ENCODE measurements around the gene SRGAP3.
"Not testable (repeated sequence)": the region's sequence is repeated elsewhere in the genome, so short reads cannot be mapped to it uniquely, and the experiment has no call there.

SRGAP3 gene

DNA sequence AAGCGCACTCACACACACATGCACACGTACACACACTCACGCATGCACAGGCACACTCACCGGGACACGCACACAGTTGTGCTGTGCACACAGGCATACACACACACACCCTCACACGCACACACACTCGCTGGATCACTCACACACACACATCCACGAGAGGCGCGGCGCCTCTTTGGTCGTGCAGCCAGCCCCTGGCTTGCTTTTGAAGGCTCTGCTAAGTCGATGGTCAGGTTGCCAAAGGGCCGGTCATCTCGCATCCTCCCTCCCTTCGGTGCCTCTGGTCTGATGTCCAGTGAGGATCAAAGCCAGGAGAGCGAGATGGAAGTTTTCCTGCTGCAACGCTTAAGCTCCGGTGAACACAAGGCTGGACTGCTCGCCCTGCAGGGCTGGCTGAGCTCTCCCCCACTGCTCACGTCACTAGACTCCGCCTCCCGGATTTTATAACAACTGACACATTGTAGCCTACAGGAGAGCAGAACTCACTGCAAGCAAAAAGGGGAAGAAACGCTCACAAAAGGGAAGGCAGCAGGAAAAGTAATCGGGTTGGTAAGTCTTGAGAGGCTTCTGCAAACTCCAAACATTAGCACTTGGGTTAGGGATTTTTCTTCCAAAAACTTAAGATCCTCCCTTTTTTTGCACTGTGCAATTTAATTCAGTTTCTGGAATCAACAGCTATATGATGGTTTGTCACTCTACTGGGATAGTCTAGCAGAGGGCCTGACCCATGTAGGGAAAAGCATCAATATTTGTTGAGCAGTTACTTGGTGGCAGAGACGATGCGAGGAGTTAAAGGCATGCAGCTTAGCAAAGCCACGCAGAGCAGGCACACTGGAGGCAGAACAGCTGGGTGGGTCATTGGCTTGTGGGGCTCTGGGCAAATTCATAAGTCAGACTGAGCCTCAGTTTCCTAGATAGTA is at the start of gene SRGAP3:
Gene SRGAP3 (minus strand): TSS at position 374 of the 920 bp plus-strand sequence. CDS start 695 bp downstream, outside the sequence.
- DNase-seq (ENCODE audit: low read depth in 2 of 3, low spot score in 1 of 3) = peak; percentile 64 to 70 (median 68)

DNA sequence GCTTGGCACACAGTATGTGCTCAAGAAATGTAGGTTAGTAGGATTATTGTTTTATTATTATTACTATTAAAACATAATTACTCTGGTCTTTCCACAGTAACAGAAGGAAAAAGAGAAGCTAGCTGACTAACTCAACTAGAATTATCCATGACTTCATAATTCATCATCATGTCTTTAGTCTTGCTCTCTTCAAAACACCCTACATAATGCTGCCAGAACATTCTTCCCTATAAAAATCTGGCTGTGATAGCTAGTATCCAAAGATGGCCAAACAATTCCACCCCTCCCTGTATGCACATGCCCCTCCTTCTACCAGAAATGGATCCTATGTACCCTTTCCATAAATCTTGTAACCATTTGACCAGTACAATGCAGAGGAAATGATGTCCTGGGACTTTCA is 48.8 kb upstream of the SRGAP3 start:
- no peak for DNase-seq (ENCODE audit: low read depth in 2 of 3, low spot score in 1 of 3)

DNA sequence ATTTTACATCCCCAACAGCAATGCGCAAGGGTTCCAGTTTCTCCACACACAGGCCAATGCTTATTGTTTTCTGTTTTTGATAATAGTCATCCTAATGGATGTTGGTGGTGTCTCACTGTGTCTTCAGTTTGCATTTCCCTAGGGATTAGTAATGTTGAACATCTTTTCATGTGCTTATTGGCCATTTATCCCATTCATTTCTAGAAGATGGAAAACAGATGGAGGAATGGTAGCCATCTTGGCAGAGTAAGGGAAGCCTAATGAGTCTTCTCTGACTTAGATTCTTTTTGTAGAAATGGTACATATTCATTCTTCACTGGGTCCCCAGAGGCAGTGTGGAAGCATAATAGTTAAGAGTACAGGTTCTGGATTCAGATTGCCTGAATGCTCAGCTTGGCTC is 46.8 kb upstream of the SRGAP3 start:
- no peak for DNase-seq (ENCODE audit: low read depth in 2 of 3, low spot score in 1 of 3)

DNA sequence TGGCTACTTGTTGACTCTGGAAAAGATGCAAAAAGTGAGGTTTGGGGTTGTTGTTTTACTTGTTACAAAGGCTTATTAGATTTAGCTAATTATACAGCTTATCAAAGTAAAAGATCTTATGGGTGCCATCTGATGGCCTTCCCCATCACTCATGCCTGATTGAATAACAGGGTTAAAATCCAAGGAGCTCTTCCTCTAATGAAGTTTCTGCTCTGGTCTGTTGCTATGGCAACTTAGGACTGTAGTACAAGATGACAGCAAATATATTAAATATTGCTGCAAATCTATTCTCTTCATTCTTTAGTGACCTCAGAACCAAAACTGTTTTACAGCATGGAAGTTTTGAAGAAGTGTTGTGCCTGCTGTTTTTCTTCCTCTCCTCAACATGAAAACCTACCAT is 45.6 kb upstream of the SRGAP3 start:
- no peak for DNase-seq (ENCODE audit: low read depth in 2 of 3, low spot score in 1 of 3)

DNA sequence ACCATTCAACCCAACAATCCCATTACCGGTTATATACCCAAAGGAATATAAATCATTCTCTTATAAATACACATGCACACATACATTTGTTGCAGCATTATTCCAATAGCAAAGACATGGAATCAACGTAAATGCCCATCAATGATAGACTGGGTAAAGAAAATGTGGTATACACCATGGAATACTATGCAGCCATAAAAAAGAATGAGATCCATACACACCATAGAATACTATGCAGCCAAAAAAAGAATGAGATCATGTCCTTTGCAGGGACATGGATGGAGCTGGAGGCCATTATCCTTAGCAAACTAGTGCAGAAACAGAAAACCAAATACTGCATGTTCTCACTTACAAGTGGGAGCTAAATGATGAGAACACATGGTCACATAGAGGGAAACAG is 44.5 kb upstream of the SRGAP3 start:
- not testable (repeated sequence) for DNase-seq (ENCODE audit: low read depth in 2 of 3, low spot score in 1 of 3)

DNA sequence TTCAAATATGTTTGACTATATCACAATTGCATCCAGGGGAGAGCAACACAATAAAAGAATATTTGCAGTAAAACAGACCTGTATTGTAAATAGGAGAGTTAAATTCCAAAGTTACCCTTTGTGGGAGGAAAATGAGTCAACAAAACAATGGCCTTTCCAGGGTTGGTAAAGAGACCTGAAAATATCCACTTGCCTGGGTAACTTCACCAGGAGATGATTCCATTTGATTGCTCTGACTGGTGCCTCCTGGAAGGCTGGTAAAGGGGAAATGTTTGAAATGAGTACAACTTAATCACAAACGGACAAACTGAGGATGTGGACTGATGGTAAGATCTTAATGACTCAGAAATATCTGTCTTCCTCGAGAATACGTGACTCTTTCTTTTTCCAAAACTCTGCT is 43.6 kb upstream of the SRGAP3 start:
- no peak for DNase-seq (ENCODE audit: low read depth in 2 of 3, low spot score in 1 of 3)

DNA sequence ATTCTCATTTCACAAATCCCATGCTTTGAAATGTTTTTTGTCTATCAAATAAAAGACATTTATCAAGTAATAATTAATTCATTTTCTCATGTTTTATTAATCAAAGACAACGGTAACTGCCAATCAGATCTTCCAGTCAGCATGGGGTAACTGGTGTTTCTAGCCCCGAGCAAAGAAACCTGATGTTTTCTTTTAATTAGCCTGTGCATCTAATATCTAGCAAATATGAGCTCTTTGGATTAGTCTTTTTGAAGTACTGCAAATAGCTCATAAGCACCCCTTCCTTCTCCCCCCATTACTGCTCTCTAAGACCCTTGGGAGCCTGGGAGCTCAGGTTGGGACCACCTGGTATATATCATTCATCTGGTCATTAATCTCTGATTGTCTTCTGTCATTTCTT is 43.1 kb upstream of the SRGAP3 start:
- DNase-seq (ENCODE audit: low read depth in 2 of 3, low spot score in 1 of 3) = no peak

DNA sequence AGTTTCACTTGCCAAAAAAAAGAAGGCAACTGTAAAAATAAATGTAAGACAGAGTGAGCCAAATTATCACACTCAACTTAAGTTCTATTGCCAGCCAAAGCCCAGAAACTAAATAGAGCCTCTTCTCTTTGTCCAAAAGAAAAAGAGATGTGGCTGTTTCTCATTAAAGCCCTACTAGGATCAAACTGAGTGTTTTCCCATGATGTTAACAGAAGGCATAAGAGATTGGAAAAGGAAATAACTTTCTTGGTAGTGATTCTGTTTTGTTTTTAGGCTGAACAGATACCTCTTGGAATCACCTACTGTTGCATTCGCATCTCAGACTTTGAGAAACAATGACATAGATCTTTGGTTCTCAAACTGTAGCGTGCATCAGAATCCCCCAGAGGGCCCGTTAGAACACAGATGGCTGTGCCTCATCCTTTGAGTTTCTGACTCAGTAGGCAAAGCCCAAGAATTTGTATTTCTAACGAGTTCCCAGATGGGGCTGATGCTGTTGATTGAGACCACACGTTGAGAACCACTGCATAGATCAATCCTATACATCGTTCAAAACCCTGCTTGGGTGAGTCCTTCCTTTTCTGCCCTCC is 42.5 kb upstream of the SRGAP3 start:
- no peak for DNase-seq (ENCODE audit: low read depth in 2 of 3, low spot score in 1 of 3)

DNA sequence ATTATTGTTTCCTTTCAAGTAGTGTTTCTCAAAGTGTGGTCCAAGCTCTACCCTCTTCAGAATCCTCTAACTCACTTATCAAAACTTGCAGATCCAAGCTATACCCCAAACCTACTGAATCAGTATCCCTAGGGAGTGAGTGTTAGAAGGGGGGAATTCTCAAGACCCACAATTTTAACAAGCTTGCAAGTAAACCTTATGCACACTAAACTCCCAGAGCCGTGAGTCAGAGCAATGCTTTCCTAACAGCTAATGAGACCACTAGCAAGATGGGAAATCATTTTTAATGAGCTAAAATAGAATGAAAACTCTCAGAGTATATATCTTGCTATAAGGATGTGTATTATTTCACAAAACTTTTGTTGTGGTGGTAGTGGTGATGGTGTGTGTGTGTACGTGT is 41.1 kb upstream of the SRGAP3 start:
- no peak for DNase-seq (ENCODE audit: low read depth in 2 of 3, low spot score in 1 of 3)

DNA sequence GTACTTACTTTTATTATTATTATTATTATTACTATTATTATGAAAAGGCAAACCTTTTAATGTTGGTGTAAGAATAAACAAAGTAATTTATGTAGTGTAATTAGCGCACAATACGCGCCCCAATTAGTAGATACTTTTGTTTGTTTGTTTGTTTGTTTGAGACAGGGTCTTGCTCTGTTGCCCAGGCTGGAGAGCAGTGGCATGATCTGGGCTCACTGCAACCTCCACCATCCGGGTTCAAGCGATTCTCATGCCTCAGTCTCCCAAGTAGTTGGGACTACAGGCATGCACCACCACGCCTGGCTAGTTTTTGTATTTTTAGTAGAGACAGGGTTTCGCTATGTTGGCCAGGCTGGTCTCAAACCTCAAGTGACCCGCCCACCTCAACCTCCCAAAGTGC is 32.1 kb upstream of the SRGAP3 start:
- not testable (repeated sequence) for DNase-seq (ENCODE audit: low read depth in 2 of 3, low spot score in 1 of 3)

DNA sequence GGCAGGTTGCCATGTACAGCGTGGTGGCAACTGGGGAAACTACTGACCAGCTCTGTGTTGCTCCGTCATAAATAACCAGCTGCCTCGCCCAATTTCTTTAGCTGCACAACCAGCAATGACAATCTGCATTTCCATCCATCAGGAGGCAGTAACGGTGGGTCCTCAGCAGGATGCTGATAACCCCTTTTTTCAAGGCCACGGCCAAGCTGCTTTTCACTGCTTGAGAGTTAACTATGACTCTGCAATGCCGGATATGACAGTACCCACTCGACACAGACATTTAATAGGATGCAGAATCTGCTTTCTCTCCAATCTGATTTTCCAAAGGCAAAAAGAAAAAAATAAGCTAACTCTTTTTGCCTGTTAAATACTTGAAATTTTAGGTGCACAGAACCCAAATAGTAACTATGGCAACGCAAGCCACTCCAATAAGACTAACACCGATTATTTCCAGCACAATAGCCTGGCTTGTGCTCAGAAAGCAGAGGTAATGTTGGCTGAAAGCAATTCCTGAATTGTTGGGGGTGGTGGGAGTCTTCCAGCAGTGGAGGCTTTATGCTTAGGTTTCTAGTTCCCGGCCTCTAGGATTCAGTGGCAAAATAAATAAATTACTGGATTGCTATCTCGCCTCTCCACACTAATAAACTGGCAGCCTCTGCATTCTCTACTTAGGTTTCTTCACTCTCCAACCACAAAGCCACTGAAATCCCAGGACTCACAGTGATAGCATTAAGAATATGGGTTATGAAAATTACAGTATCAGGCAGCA is 31.2 kb upstream of the SRGAP3 start:
- DNase-seq (ENCODE audit: low read depth in 2 of 3, low spot score in 1 of 3) = no peak

DNA sequence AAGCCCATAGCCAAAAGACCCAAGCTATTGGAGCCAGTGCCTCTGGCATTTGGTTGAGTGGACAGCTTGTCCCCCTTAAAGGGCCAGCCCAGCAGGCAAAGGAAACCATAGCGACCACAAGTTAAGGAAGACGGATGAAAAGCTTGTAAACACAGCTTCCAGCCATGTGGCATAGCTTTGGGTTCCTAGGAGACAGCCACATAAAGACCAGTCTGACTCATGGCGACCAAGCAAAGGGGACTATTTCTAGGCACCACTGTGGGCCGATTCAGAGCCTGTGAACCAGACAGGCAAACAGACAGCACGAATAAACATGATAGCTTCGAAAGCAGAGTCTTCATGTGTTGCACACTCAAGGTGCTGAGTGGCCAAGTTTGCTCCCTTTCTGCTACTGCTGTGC is 30.5 kb upstream of the SRGAP3 start:
- DNase-seq (ENCODE audit: low read depth in 2 of 3, low spot score in 1 of 3) = no peak

DNA sequence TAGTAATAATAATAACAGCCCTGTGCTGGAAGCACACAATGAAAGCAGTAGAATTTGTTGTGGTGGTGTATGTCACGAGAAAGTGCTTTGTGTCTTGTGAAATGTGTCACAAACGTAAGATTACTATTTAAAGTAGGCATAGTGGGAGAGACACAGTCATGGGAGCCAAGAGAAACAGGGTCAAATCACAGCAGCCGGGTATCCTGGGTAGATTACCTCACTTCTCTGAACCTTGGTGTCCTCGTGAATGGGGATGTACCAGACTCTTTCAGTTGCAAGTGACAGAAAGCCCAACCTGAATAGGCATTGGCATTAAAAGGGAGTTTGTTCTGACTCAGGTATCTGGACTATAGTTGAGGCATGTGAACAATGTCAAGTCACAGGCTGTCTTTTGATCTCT is 29.1 kb upstream of the SRGAP3 start:
- no peak for DNase-seq (ENCODE audit: low read depth in 2 of 3, low spot score in 1 of 3)

DNA sequence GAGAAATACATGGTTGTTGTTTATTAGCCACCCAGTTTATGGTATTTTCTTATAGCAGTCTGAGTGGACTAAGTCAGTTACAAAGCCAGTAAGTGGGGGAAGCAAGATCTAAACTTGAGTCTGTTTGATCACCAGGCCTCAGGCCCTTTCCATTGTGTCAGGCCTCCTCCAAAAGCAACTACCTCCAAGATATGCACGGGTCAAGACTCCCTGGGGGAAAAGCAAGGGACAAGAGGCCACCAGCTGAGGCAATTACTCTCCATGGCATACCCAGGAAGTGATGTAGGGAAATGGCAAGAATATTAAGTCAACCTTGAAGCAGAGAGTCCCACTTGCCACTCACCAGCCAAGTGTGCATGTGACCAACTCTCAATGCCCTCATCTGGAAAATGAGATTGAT is 28.6 kb upstream of the SRGAP3 start:
- no peak for DNase-seq (ENCODE audit: low read depth in 2 of 3, low spot score in 1 of 3)

DNA sequence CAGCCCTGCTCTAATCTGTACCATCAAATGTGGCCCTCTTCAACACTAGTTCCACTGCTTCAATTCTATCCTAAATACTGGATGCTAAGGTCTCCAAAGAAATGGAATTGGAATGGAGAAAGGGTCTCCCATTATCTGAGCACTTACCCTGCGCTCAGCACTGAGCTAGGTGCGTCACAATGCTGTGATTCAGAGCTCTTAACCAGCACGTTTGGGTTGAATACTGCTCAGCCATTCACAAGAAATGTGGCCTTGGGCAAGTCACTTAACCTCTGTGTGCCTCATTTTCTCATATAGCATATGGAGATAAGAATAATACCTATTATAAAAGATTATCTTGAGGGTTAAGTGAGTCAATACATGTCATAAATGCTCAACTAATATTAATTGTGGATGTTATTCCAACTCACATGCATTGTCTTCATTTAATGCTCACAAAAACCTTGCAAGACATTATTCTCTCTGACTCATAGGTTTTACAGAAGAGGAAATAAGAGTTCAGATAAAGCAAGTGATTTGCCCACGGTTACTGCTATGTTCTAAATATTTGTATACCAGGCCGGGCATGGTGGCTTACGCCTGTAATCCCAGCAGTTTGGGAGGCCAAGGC is 27.4 kb upstream of the SRGAP3 start:
- DNase-seq (ENCODE audit: low read depth in 2 of 3, low spot score in 1 of 3) = no peak

DNA sequence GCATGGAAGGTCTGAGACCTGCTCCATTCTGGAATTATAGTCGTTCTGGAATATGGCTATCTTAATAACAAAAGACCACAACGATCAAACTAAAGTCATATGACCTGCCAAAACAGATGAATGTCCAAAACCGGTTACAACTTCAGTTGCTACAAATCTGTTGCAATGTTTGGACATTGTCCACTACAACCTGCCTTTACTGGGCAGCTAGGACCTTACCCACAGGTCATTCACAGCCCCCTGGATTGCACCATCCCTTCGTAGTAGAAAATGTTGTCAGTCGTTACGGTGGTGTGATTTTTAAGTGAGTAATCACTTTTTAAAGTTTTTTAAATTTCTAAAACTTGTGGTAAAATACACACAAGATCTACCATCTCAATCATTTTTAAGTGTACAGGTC is 22.5 kb upstream of the SRGAP3 start:
- no peak for DNase-seq (ENCODE audit: low read depth in 2 of 3, low spot score in 1 of 3)

DNA sequence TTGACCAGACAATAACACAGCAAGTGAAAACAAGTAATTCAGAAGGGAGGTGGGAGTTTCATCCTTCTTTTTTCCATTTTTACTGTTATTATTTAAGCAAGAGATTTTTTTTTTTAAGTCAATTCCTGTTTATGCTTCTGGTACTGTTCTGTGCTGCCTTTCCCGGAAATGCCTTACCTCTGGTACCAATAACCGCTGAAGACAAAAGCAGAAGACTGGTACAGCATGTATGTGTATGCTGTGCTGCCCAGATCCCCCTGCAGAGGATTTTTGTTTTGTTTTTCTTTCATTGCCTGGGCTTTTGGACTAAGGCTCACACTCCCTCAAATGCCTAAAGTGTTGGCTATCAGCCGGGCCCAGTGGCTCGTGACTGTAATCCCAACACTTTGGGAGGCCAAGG is 21.3 kb upstream of the SRGAP3 start:
- no peak for DNase-seq (ENCODE audit: low read depth in 2 of 3, low spot score in 1 of 3)

DNA sequence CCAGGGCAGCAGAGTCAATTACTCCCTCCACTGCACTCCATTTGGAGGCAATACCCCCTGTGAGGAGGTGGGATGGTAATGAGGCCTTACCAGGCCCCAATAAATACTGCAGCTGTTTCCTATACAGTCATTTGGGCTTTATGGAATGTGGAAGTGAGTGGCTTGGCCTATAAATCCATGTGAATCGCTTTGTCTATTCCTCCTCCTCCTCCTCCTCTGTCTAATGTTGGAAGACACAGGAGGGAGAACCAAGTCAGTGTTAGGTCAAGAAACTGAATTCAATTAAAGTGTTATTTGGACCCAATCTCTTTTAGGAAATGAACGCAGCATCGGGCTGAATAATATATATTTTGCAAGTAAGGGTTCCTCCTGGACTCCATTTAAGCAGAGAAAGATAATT is 17.3 kb upstream of the SRGAP3 start:
- no peak for DNase-seq (ENCODE audit: low read depth in 2 of 3, low spot score in 1 of 3)

DNA sequence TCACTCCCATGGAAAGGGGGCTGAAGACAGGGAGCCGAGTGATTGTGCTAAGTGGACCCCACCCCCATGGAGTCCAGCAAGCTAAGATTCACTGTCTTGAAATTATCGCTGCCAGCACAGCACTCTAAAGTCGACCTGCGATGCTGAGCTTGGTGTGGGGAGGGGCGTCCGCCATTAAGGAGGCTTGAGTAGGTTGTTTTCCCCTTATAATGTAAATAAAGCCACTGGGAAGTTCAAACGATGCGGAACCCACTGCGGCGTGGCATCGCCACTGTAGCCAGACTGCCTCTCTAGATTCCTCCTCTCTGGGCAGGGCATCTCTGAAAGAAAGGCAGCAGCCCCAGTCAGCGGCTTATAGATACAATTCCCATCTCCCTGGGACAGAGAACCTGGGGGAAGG is 10.9 kb upstream of the SRGAP3 start:
- no peak for DNase-seq (ENCODE audit: low read depth in 2 of 3, low spot score in 1 of 3)

DNA sequence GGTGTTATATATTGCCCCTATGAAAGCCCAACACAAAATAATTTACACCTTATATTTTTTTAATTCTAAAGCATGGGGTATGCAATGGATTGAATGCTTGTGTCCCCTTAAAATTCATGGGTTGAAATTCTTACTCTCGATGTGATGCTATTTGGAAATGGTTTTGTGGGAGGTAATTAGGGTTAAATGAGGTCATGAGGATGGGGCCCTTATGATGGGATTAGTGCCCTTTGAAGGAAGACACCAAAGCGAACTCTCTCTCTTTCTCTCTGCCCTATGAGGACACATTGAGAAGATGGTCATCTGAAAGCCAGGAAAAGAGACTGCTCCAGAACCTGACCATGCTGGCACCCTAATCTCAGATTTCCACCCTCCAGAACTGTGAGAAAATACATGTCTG is 7.6 kb upstream of the SRGAP3 start:
- DNase-seq (ENCODE audit: low read depth in 2 of 3, low spot score in 1 of 3) = no peak

DNA sequence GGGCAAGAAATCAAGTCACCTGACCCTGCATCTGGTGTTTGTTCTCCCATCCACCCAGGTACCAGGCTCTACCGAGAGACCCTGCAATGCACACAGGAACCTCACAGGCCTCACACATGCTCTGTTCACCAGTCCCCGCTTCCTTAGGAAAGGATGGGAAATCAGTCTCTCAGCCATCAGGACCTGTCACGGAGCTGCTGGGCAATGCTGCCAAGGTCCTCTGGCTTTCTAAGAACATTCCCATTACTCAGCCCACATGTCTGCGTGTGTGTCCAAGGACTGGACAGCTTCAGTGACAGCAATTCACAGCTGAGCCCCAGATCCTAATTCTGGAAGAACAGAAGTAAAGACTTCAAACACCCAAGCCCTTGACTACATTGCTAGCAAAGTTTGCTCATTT is 6.5 kb upstream of the SRGAP3 start:
- DNase-seq (ENCODE audit: low read depth in 2 of 3, low spot score in 1 of 3) = no peak

DNA sequence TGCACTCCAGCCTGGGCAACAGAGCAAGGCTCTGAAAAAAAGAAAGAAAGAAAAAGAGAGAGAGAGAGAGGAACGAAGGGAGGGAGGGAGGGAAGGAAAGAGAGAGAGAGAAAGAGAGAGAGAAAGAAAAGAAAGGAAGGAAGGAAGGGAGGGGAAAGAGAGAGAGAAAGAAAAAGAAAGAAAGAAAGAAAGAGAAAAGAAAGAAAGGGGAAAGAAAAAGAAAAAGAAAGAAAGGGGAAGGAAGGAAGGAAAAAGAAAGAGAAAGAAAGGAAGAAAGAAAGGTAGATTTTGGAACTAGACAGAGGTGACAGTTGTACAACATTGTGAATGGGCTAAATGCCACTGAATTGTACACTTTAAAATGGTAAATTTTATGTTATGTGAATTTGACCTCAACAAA is 5.3 kb upstream of the SRGAP3 start:
- no peak for DNase-seq (ENCODE audit: low read depth in 2 of 3, low spot score in 1 of 3)
